Activated T-helper 1 cell treated with anti-CD3 and anti-CD28 coated beads, Interleukin-12 subunit alpha, Interleukin-12 subunit beta, Interleukin-2, Interleukin-4 antibody, amounts not matched to agents 30 ng/mL and 10 ng/mL and 1 ng/mL, durations not matched to agents 14 hours and 24 hours and 36 hours (primary cell): Measurements from ENCODE around the gene SLC13A3. TPM values are rescaled to one million over a fixed set of nuclear protein-coding genes. Genes with fewer than 3 reads are reported as not detected.

Source experiments
- DNase-seq: peaks from one replicate; pipeline ENCODE4 v3.0.0; 2021; ENCODE audit warnings: low spot score
- H3K27ac Mint-ChIP-seq: one replicate; pipeline ENCODE4 v1.8.0; 2021; ENCODE audit warnings: mild to moderate bottlenecking, mixed read lengths
- H3K27me3 Mint-ChIP-seq: one replicate; pipeline ENCODE4 v1.8.0; 2022; ENCODE audit warnings: mild to moderate bottlenecking, moderate library complexity, mixed read lengths; ENCODE audit not compliant: insufficient read depth
- H3K36me3 Mint-ChIP-seq: one replicate; pipeline ENCODE4 v1.8.0; 2021; ENCODE audit warnings: low read depth, mixed read lengths
- H3K4me1 Mint-ChIP-seq: one replicate; pipeline ENCODE4 v1.8.0; 2021; ENCODE audit warnings: low read depth, mixed read lengths
- H3K4me3 Mint-ChIP-seq: one replicate; pipeline ENCODE4 v1.8.0; 2021; ENCODE audit warnings: mild to moderate bottlenecking, moderate library complexity, mixed read lengths
- H3K9me3 Mint-ChIP-seq: one replicate; pipeline ENCODE4 v1.8.0; 2021; ENCODE audit warnings: mixed read lengths
- intact Hi-C: fragments of 100-400 bp; cut with micrococcal nuclease; formaldehyde crosslinking; loops from one replicate; pipeline ENCODE4 v1.15.1; 2024
- total RNA-seq: library from RNA; stranded (reverse); gene quantifications from 2 replicates; pipeline ENCODE4 v1.2.3, GENCODE V29; 2022

SLC13A3 gene
- total RNA-seq, 1 donor from 2014 or later = not detected

- intact Hi-C loops = no loop called here
- DNase-seq = no peak
- Mint-ChIP-seq H3K4me1 (peaks cover 37% of the 10 kb centered on the region), H3K27ac (no peak overlapping the region), H3K4me3 (no peak overlapping the region), H3K27me3 (no peaks in the 10 kb centered on the region), H3K36me3 (peaks cover 7% of the 10 kb centered on the region), H3K9me3 (peaks cover 25% of the 10 kb centered on the region)
Measured at GRCh38 chr20:46509523-46509922, 141.7 kb downstream of the SLC13A3 start.

Other genes with a start within 250 kb of the SLC13A3 start
- gene ELMO2, start 244.8 kb downstream of the SLC13A3 start, total RNA-seq = 79.7 and 91.1 TPM in 2 replicates
- 1.2 and 1.7 TPM in 2 replicates for gene ZNF334, start 137.9 kb downstream of the SLC13A3 start, total RNA-seq
- gene OCSTAMP, start 100.8 kb downstream of the SLC13A3 start, total RNA-seq = 0.26 and 0.47 TPM in 2 replicates
- 16.8 and 18.5 TPM in 2 replicates for gene TP53RK, start 38.0 kb upstream of the SLC13A3 start, total RNA-seq
- gene SLC2A10, start 58.2 kb upstream of the SLC13A3 start, total RNA-seq = not detected in 2 replicates
- gene EYA2, start 243.4 kb upstream of the SLC13A3 start, total RNA-seq = not detected in 2 replicates